IMR-90 (cell line): ENCODE results near the gene PHF14. TPM values are rescaled to one million over a fixed set of nuclear protein-coding genes. Genes with fewer than 3 reads are reported as not detected.

ENCODE experiments used
- ATAC-seq: fragments of 200-7000 bp; cut with Tn5 transposase; 2 replicates; pipeline ENCODE4 v1.9.1; 2020; ENCODE audit warnings: low read depth, mild to moderate bottlenecking, moderate library complexity
- BruUV-seq: library from RNA; stranded (reverse); fragments of 400-500 nt; replicated peaks from 2 replicates; lab custom pipeline; 2021; lab: Mats Ljungman, UMichigan
- CTCF ChIA-PET: fragments of 300-600 bp; formaldehyde crosslinking; extraction: SDS; loops from one replicate; lab custom pipeline; 2021; ENCODE audit warnings: antibody characterized with exemption; lab: Yijun Ruan, JAX
- POLR2A ChIA-PET: fragments of 300-600 bp; sonication (Branson Sonifier 250); formaldehyde crosslinking; loops from one replicate; lab custom pipeline; 2022; ENCODE audit warnings: antibody characterized with exemption; ENCODE audit not compliant: unreplicated experiment; lab: Charles Lee
- DNase-seq: peaks from one replicate; pipeline ENCODE4 v3.0.0; 2013
- H2AFZ ChIP-seq: replicated peaks from 2 replicates; pipeline ENCODE3; 2013; ENCODE audit warnings: low read length, mild to moderate bottlenecking; ENCODE audit not compliant: poor library complexity
- H2AK5ac ChIP-seq: 2 replicates; pipeline ENCODE4 v1.6.1; 2013; ENCODE audit warnings: low read depth, low read length, inconsistent platforms
- H2AK9ac ChIP-seq: replicated peaks from 2 replicates; pipeline ENCODE3; 2013; ENCODE audit warnings: mild to moderate bottlenecking, low read depth, low read length, moderate library complexity; ENCODE audit not compliant: poor library complexity
- H2BK120ac ChIP-seq: 2 replicates; pipeline ENCODE4 v1.6.1; 2013; ENCODE audit warnings: low read depth, low read length, inconsistent platforms
- H2BK15ac ChIP-seq: 3 replicates; pipeline ENCODE4 v1.6.1; 2013; ENCODE audit warnings: low read depth, low read length, inconsistent platforms
- H2BK20ac ChIP-seq: 2 replicates; pipeline ENCODE4 v1.6.1; 2013; ENCODE audit warnings: low read depth, mild to moderate bottlenecking, inconsistent platforms, low read length, moderate library complexity
- H2BK5ac ChIP-seq: 2 replicates; pipeline ENCODE4 v1.6.1; 2013; ENCODE audit warnings: mild to moderate bottlenecking, low read depth, low read length, inconsistent platforms; ENCODE audit not compliant: poor library complexity, severe bottlenecking
- H3K14ac ChIP-seq: replicated peaks from 2 replicates; pipeline ENCODE4 v1.6.1; 2013; ENCODE audit warnings: low read depth, low read length, inconsistent platforms
- H3K18ac ChIP-seq: 2 replicates; pipeline ENCODE4 v1.6.1; 2013; ENCODE audit warnings: low read depth, low read length, control low read depth
- H3K23ac ChIP-seq: 2 replicates; pipeline ENCODE4 v1.6.1; 2013; ENCODE audit warnings: low read depth, low read length, inconsistent platforms
- H3K27ac ChIP-seq: 2 replicates; pipeline ENCODE4 v1.5.1; 2013; ENCODE audit warnings: mild to moderate bottlenecking, control low read depth, low read length; ENCODE audit not compliant: insufficient read depth
- H3K27me3 ChIP-seq: 2 replicates; pipeline ENCODE4 v1.6.1; 2013; ENCODE audit warnings: low read length; ENCODE audit not compliant: control insufficient read depth, insufficient read depth
- H3K36me3 ChIP-seq: 2 replicates; pipeline ENCODE4 v1.6.1; 2013; ENCODE audit warnings: low read length, mixed read lengths; ENCODE audit not compliant: control insufficient read depth, insufficient read depth
- H3K4ac ChIP-seq: 2 replicates; pipeline ENCODE4 v1.6.1; 2013; ENCODE audit warnings: low read depth, low read length, inconsistent platforms
- H3K4me1 ChIP-seq: 2 replicates; pipeline ENCODE4 v1.6.1; 2013; ENCODE audit warnings: low read length, mixed read lengths; ENCODE audit not compliant: control insufficient read depth, insufficient read depth
- H3K4me2 ChIP-seq: 2 replicates; pipeline ENCODE4 v1.6.1; 2013; ENCODE audit warnings: low read depth, mild to moderate bottlenecking, control low read depth, low read length, moderate library complexity
- H3K4me3 ChIP-seq: 2 replicates; pipeline ENCODE4 v1.5.1; 2013; ENCODE audit warnings: low read depth, mild to moderate bottlenecking, control low read depth, low read length, moderate library complexity; ENCODE audit not compliant: insufficient read depth
- H3K56ac ChIP-seq: 2 replicates; pipeline ENCODE4 v1.6.1; 2013; ENCODE audit warnings: low read length, inconsistent platforms; ENCODE audit not compliant: insufficient read depth; ENCODE audit errors: extremely low read depth
- H3K79me1 ChIP-seq, 2 experiments: 2 replicates each; pipeline ENCODE4 v1.6.1; 2013; ENCODE audit warnings: low read length in 2 of 2, inconsistent platforms in 1 of 2, low read depth in 1 of 2
- H3K9ac ChIP-seq: 2 replicates; pipeline ENCODE4 v1.6.1; 2013; ENCODE audit warnings: low read depth, low read length, control low read depth
- H3K9me1 ChIP-seq: 2 replicates; pipeline ENCODE4 v1.6.1; 2013; ENCODE audit warnings: low read length, inconsistent platforms; ENCODE audit not compliant: insufficient read depth
- H3K9me3 ChIP-seq: 2 replicates; pipeline ENCODE4 v1.6.1; 2013; ENCODE audit warnings: low read length; ENCODE audit not compliant: control insufficient read depth, insufficient read depth
- H4K20me1 ChIP-seq: 2 replicates; pipeline ENCODE4 v1.6.1; 2013; ENCODE audit warnings: low read length, inconsistent platforms; ENCODE audit not compliant: insufficient read depth
- H4K5ac ChIP-seq: 2 replicates; pipeline ENCODE4 v1.6.1; 2013; ENCODE audit warnings: mild to moderate bottlenecking, low read depth, low read length, control low read depth
- H4K8ac ChIP-seq, 2 experiments: 2 replicates each; pipeline ENCODE4 v1.6.1; 2013; ENCODE audit warnings: low read depth in 2 of 2, low read length in 2 of 2, control low read depth in 1 of 2, inconsistent platforms in 1 of 2
- H4K91ac ChIP-seq: 2 replicates; pipeline ENCODE4 v1.6.1; 2013; ENCODE audit warnings: low read depth, low read length, inconsistent platforms; ENCODE audit not compliant: insufficient read depth
- BHLHE40 ChIP-seq: fragments of 150-350 bp; IDR thresholded peaks from 2 replicates; pipeline ENCODE4 v1.6.1; 2016; ENCODE audit warnings: mild to moderate bottlenecking, low read depth, low read length
- CHD1 ChIP-seq: IDR thresholded peaks from 2 replicates; pipeline ENCODE4 v1.6.1; 2012; ENCODE audit warnings: low read depth, low read length, improper control_type of control experiment
- MAFK ChIP-seq: IDR thresholded peaks from 2 replicates; pipeline ENCODE4 v1.6.1; 2012; ENCODE audit warnings: low read depth, low read length, improper control_type of control experiment
- POLR2A ChIP-seq: IDR thresholded peaks from 2 replicates; pipeline ENCODE4 v1.6.1; 2012; ENCODE audit warnings: mild to moderate bottlenecking, low read depth, low read length
- WGBS, 2 experiments: methylation state at CpG; one replicate each; pipeline versions ENCODE4 v1.1.5 to v1.1.7; 2013; ENCODE audit warnings: missing lambda C conversion rate in 2 of 2; ENCODE audit not compliant: insufficient read length in 1 of 2; ENCODE audit errors: extremely low coverage in 2 of 2; 5-methylcytosine and 5-hydroxymethylcytosine counted together
- dilution Hi-C: fragments of 300-500 bp; cut with HindIII; formaldehyde crosslinking; loops from one replicate; pipeline ENCODE4 v1.14.3; 2018; ENCODE audit warnings: low sequenced_read_pairs; ENCODE audit not compliant: unreplicated experiment
- in situ Hi-C: fragments of 300-500 bp; cut with MboI; formaldehyde crosslinking; loops from 3 replicates; pipeline ENCODE4 v1.14.3; 2019; ENCODE audit warnings: low sequenced_read_pairs, inconsistent platforms, mixed read lengths
- intact Hi-C: fragments of 100-400 bp; cut with micrococcal nuclease; formaldehyde crosslinking; loops from 2 replicates; pipeline ENCODE4 v1.10.0; 2022
- polyA plus RNA-seq, 3 experiments: library from polyadenylated mRNA; depleted of rRNA; stranded (reverse); fragments of >200 nt; gene quantifications; 2 replicates each; pipeline ENCODE4 v1.2.3, GENCODE V29; 2012; ENCODE audit warnings: low replicate concordance in 1 of 3
- total RNA-seq: library from RNA; depleted of rRNA; stranded (reverse); fragments of >200 nt; gene quantifications from 2 replicates; pipeline ENCODE4 v1.2.3, GENCODE V29; 2012

PHF14 gene
- total and polyA plus RNA-seq, 2 of the 4 experiments (the other 2 are of a cell fraction), result 8.7 to 17.2 TPM

DNA sequence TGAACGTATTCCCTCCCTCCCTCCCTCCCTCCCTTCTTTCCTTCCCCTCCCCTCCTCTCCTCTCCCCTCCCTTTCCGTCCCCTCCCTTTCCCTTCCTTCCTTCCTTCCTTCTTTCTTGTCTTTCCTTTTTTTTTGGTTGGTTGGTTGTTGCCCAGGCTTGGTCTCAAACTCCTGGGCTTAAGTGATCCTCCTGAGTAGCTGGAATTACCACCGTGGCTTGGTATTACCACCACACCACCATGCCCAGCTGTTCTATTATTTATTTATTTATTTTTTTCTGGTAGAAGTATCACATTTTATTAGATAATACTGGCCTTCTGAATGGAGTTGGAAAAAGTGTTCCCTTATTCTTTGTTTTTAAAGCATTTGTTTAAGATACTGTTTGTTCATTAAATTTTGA lies 95.9 kb downstream of the PHF14 start:
- Histone ChIP-seq H3K14ac (no peak overlapping the region), H4K5ac (no peak overlapping the region), H3K4ac (no peak overlapping the region), H3K9ac (no peak overlapping the region), H3K18ac (no peak overlapping the region), H3K36me3 (no peaks in the 10 kb centered on the region), H3K9me3 (no peaks in the 10 kb centered on the region), H3K4me3 (no peak overlapping the region), H3K56ac (no peak overlapping the region), H4K91ac (no peak overlapping the region), H2BK120ac (no peak overlapping the region), H2BK20ac (no peak overlapping the region), H3K79me1 (no peaks in the 10 kb centered on the region), H3K4me2 (no peak overlapping the region), H3K23ac (no peak overlapping the region), H3K27me3 (no peaks in the 10 kb centered on the region), H2AFZ (no peak overlapping the region), H2BK5ac (no peak overlapping the region), H2AK9ac (no peak overlapping the region), H4K8ac (no peak overlapping the region), H4K20me1 (no peaks in the 10 kb centered on the region), H3K4me1 (no peaks in the 10 kb centered on the region), H2AK5ac (no peak overlapping the region), H3K9me1 (no peaks in the 10 kb centered on the region), H3K27ac (no peak overlapping the region), H2BK15ac (no peak overlapping the region)
- dilution Hi-C loops (no loop called here), intact Hi-C loops (no loop called here), in situ Hi-C loops (no loop called here)
- TF ChIP-seq MAFK, result no peak
- no peak for TF ChIP-seq POLR2A
- no peak for TF ChIP-seq BHLHE40
- TF ChIP-seq CHD1, result no peak
- no TSS peak for BruUV-seq
- no CpG with 5 or more reads among the region's 3 CpGs for WGBS, 2 experiments
- ChIA-PET POLR2A (no interaction called here), CTCF (no interaction called here)
- ATAC-seq (no peak), DNase-seq (no peak)
